ENCODE data around the gene MTAP.
A peak's percentile ranks its signal among the peaks of the same experiment; 100 is the strongest.

MTAP gene

DNA sequence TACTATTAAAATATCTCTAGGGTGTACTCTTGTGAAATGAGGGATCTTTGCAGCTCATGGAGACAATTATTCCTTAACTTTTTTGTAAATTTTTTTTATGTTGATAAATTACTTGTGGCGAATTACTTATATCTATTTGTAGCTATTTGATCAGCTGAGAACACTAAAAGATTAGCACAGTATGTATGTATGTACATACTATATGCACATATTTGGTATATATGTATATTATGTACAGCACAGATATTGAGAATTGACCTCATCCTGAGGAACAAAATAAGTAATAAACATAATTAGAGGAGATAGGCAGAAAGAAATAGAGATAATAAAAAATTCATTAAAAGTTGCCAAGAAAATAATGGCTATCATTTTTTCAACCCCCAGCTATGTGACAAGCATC is 180.0 kb downstream of the MTAP start:
- Histone ChIP-seq H3K27ac (replicated peaks) (peak overlapping the region; percentile 90), H3K4me3 (replicated peaks; ENCODE audit: insufficient read depth, low read length) (no peak overlapping the region), H3K27me3 (ENCODE audit: insufficient read depth, poor library complexity, severe bottlenecking) (no peaks in the 10 kb centered on the region)
- DNase-seq (ENCODE audit: low read depth in 1 of 2, low spot score in 1 of 2) = no peak
- TF ChIP-seq POLR2AphosphoS5 (IDR thresholded peaks at IDR 0.05; ENCODE audit: low read depth) (no peak), SPI1 (IDR thresholded peaks at IDR 0.05; ENCODE audit: borderline replicate concordance, low read depth) (no peak)
- TF ChIP-seq, protein P1, sequence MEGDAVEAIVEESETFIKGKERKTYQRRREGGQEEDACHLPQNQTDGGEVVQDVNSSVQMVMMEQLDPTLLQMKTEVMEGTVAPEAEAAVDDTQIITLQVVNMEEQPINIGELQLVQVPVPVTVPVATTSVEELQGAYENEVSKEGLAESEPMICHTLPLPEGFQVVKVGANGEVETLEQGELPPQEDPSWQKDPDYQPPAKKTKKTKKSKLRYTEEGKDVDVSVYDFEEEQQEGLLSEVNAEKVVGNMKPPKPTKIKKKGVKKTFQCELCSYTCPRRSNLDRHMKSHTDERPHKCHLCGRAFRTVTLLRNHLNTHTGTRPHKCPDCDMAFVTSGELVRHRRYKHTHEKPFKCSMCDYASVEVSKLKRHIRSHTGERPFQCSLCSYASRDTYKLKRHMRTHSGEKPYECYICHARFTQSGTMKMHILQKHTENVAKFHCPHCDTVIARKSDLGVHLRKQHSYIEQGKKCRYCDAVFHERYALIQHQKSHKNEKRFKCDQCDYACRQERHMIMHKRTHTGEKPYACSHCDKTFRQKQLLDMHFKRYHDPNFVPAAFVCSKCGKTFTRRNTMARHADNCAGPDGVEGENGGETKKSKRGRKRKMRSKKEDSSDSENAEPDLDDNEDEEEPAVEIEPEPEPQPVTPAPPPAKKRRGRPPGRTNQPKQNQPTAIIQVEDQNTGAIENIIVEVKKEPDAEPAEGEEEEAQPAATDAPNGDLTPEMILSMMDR (IDR thresholded peaks at IDR 0.05; ENCODE audit: insufficient read depth, low read length) = no peak
- TF ChIP-seq, protein P2, sequence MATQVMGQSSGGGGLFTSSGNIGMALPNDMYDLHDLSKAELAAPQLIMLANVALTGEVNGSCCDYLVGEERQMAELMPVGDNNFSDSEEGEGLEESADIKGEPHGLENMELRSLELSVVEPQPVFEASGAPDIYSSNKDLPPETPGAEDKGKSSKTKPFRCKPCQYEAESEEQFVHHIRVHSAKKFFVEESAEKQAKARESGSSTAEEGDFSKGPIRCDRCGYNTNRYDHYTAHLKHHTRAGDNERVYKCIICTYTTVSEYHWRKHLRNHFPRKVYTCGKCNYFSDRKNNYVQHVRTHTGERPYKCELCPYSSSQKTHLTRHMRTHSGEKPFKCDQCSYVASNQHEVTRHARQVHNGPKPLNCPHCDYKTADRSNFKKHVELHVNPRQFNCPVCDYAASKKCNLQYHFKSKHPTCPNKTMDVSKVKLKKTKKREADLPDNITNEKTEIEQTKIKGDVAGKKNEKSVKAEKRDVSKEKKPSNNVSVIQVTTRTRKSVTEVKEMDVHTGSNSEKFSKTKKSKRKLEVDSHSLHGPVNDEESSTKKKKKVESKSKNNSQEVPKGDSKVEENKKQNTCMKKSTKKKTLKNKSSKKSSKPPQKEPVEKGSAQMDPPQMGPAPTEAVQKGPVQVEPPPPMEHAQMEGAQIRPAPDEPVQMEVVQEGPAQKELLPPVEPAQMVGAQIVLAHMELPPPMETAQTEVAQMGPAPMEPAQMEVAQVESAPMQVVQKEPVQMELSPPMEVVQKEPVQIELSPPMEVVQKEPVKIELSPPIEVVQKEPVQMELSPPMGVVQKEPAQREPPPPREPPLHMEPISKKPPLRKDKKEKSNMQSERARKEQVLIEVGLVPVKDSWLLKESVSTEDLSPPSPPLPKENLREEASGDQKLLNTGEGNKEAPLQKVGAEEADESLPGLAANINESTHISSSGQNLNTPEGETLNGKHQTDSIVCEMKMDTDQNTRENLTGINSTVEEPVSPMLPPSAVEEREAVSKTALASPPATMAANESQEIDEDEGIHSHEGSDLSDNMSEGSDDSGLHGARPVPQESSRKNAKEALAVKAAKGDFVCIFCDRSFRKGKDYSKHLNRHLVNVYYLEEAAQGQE (IDR thresholded peaks at IDR 0.05; ENCODE audit: insufficient replicate concordance, low read depth) = no peak

DNA sequence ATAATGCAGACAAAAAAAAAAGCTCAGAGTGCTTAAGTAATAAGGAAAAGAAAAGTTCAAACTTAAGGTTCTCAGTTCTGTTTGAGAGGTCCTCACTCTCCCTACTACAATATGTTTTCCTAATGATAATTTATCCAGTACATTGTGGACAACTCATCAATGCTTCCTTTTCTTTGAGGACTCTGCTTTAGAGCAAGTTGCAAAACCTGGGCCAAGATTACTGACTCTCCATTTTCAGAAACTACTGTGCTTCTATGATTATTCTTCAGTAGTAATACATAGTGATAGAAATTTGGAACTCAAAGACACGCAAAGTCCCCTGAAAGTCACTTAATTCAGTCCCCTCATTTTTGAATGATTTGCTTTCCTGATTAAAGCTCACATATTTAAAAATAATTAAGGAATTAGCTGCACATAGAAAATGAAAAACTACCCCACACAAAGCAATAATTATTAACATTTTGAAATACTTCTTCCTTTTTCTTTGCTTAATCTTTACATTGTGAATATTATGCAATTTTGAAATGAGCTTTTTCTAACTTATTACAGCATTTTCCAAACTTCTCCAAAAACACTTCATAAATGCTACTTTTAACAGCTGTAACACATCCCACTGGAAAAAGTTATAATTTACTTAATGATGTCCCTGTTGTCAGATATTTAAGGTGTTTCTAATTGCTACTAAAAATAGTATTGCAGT is 180.6 kb downstream of the MTAP start:
- TF ChIP-seq POLR2AphosphoS5 (IDR thresholded peaks at IDR 0.05; ENCODE audit: low read depth) (no peak), SPI1 (IDR thresholded peaks at IDR 0.05; ENCODE audit: borderline replicate concordance, low read depth) (no peak), GABPA (IDR thresholded peaks at IDR 0.05; ENCODE audit: low read depth) (no peak)
- TF ChIP-seq, protein P1 (IDR thresholded peaks at IDR 0.05; ENCODE audit: insufficient read depth, low read length) = no peak
- TF ChIP-seq, protein P2 (IDR thresholded peaks at IDR 0.05; ENCODE audit: insufficient replicate concordance, low read depth) = no peak
- Histone ChIP-seq H3K27ac (replicated peaks) (peak overlapping the region; percentile 90), H3K27me3 (ENCODE audit: insufficient read depth, poor library complexity, severe bottlenecking) (no peaks in the 10 kb centered on the region), H3K4me3 (replicated peaks; ENCODE audit: insufficient read depth, low read length) (no peak overlapping the region)
- DNase-seq (ENCODE audit: low read depth in 1 of 2, low spot score in 1 of 2) = no peak

DNA sequence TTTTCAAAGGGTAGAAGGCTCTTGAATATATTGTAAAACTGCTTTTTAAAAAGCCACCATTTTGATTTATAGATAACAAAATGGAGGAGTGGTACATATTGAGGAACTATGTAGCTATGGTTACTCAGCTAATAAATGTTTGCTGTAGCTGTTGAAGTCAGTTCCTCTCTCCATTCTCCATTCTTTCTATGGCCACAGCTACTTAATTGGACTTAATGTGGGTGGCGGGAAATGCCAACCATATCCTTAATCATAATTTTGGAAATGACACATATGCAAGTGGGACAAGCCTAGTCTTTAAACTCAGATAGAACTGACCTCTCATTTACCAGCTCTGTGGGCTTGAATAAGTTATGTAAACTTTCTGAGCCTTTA is 181.1 kb downstream of the MTAP start:
- H3K27me3 ChIP-seq (ENCODE audit: insufficient read depth, poor library complexity, severe bottlenecking) = no peaks in the 10 kb centered on the region
- no peak for TF ChIP-seq GABPA (IDR thresholded peaks at IDR 0.05; ENCODE audit: low read depth)
- TF ChIP-seq, protein P1 (IDR thresholded peaks at IDR 0.05; ENCODE audit: insufficient read depth, low read length) = no peak
- peak; percentile 56 for TF ChIP-seq SPI1 (IDR thresholded peaks at IDR 0.05; ENCODE audit: borderline replicate concordance, low read depth)
- no peak for TF ChIP-seq POLR2AphosphoS5 (IDR thresholded peaks at IDR 0.05; ENCODE audit: low read depth)
- TF ChIP-seq, protein P2 (IDR thresholded peaks at IDR 0.05; ENCODE audit: insufficient replicate concordance, low read depth) = no peak
- H3K4me3 ChIP-seq (replicated peaks; ENCODE audit: insufficient read depth, low read length) = no peak overlapping the region
- H3K27ac ChIP-seq (replicated peaks) = peak overlapping the region; percentile 90
- no peak for DNase-seq (ENCODE audit: low read depth in 1 of 2, low spot score in 1 of 2)

Measured in HL-60 (cell line).